ENCODE measurements around the gene UQCC2. TPM values are rescaled to one million over a fixed set of nuclear protein-coding genes. Genes with fewer than 3 reads are reported as not detected.

UQCC2 gene
- total and polyA plus RNA-seq, 2 of the 8 experiments (the other 6 are each of a cell fraction or from before 2014, with no cell fraction given): 52.1 to 104 TPM

- POLR2A ChIA-PET (ENCODE audit: partially characterized antibody): interaction anchor here (1.4 to 1.8 kb wide), 2 partner anchors 10 to 11 kb away, joined by 4 to 6 read pairs; no protein-coding TSS in a partner anchor
Observed at GRCh38 chr6:33686225-33686924, 25.1 kb downstream of the UQCC2 start.

More at GRCh38 chr6:33686225-33686924, 25.1 kb downstream of the UQCC2 start:
- FAIRE-seq (no peak), DNase-seq (ENCODE audit: low read depth in 1 of 2, low spot score in 2 of 2) (no peak)
- Histone ChIP-seq H3K36me3 (ENCODE audit: control insufficient read depth in 2 of 4, insufficient read depth in 4 of 4, low read length in 3 of 4) (peaks cover 12 to 58% (median 47%) of the 10 kb centered on the region in 4 experiments; a peak in 7 of 8 replicates), H4K5ac (ENCODE audit: insufficient read length, low read depth, low read length) (no peak overlapping the region), H4K20me1 (replicated peaks in 1 of 2; ENCODE audit: control insufficient read depth in 1 of 2, insufficient read depth in 2 of 2, low read length in 2 of 2) (peaks cover 0 to 12% of the 10 kb centered on the region in 2 experiments), H3K27ac (ENCODE audit: low read depth, low read length) (no peak overlapping the region), H3K4me1 (replicated peaks in 1 of 4; ENCODE audit: control insufficient read depth in 3 of 4, insufficient read depth in 4 of 4, low read length in 3 of 4) (no peaks in the 10 kb centered on the region), H2BK20ac (ENCODE audit: low read length) (no peak overlapping the region), H3K4me2 (ENCODE audit: insufficient read depth in 1 of 2, low read depth in 2 of 2, low read length in 2 of 2) (no peak overlapping the region), H4K91ac (replicated peaks; ENCODE audit: insufficient read length, low read length) (no peak overlapping the region), H3K79me2 (ENCODE audit: control insufficient read depth in 1 of 2, insufficient read depth in 2 of 2, low read length in 2 of 2) (no peaks in the 10 kb centered on the region), H4K8ac (ENCODE audit: extremely low read depth, insufficient read depth, low read length) (no peak overlapping the region), H3K9me3 (ENCODE audit: insufficient read depth in 2 of 2, low read depth in 1 of 2, low read length in 1 of 2) (no peaks in the 10 kb centered on the region), H2BK12ac (ENCODE audit: low read depth, low read length) (no peak overlapping the region), H3K9ac (replicated peaks in 1 of 4; ENCODE audit: extremely low read depth in 1 of 4, low read depth in 3 of 4, low read length in 3 of 4) (no peak overlapping the region), H3K18ac (ENCODE audit: extremely low read depth, low read length) (no peak overlapping the region), H3K79me1 (ENCODE audit: low read depth, low read length) (no peaks in the 10 kb centered on the region), H2AK5ac (ENCODE audit: low read depth, low read length) (no peak overlapping the region), H2AFZ (ENCODE audit: low read length) (no peak overlapping the region), H3K23ac (ENCODE audit: insufficient read length) (no peak overlapping the region), H2BK15ac (ENCODE audit: low read length) (no peak overlapping the region), H3K4me3 (ENCODE audit: extremely low read depth in 1 of 4, insufficient read depth in 2 of 4, low read depth in 3 of 4, low read length in 4 of 4) (no peak overlapping the region), H3K14ac (ENCODE audit: insufficient read length) (no peak overlapping the region), H2BK120ac (replicated peaks; ENCODE audit: low read depth, low read length) (no peak overlapping the region), H3K4ac (replicated peaks; ENCODE audit: insufficient read length, low read depth, low read length) (no peak overlapping the region), H3K56ac (replicated peaks; ENCODE audit: insufficient read length, low read depth, low read length) (no peak overlapping the region), H2BK5ac (ENCODE audit: low read depth, low read length) (no peak overlapping the region), H3K23me2 (ENCODE audit: low read depth, low read length) (no peaks in the 10 kb centered on the region), H3K27me3 (replicated peaks in 1 of 4; ENCODE audit: control insufficient read depth in 3 of 4, extremely low read depth in 1 of 4, insufficient read depth in 3 of 4, low read length in 3 of 4) (no peaks in the 10 kb centered on the region)
- CTCF ChIA-PET (ENCODE audit: partially characterized antibody): interaction anchor here (0.5 to 2.7 kb wide), 12 partner anchors 9 to 1769 kb away, joined by 3 to 18 read pairs (median 4); no protein-coding TSS in a partner anchor
- 84% methylated on average over 6 of the region's 6 CpGs; no CpG with 5 or more reads in 1 of the 2 experiments for WGBS, 2 experiments (ENCODE audit: extremely low coverage in 1 of 2, insufficient coverage in 1 of 2, insufficient read length in 1 of 2, insufficient replicate concordance in 2 of 2, low coverage in 1 of 2, low lambda C conversion rate in 2 of 2, missing lambda C conversion rate in 1 of 2)
- TF ChIP-seq CTCF (IDR thresholded peaks at IDR 0.05; ENCODE audit: control extremely low read depth in 1 of 3, insufficient read depth in 1 of 3, low read depth in 1 of 3, low read length in 3 of 3): no peak
- no peak for TF ChIP-seq NANOG (IDR thresholded peaks at IDR 0.05; ENCODE audit: insufficient read depth, low read depth, low read length, poor library complexity, severe bottlenecking)
- TF ChIP-seq RXRA (IDR thresholded peaks at IDR 0.05; ENCODE audit: insufficient read depth, low read depth, low read length): no peak
- TF ChIP-seq TAF7 (optimal IDR thresholded peaks at IDR 0.05; ENCODE audit: borderline replicate concordance, low read depth, low read length): no peak
- TF ChIP-seq HDAC2 (IDR thresholded peaks at IDR 0.05; ENCODE audit: borderline replicate concordance in 1 of 2, low read depth in 2 of 2, low read length in 2 of 2): no peak
